SK-N-SH (cell line): ENCODE results near the gene AGFG1. TPM values are rescaled to one million over a fixed set of nuclear protein-coding genes. Genes with fewer than 3 reads are reported as not detected.
A peak's percentile ranks its signal among the peaks of the same experiment; 100 is the strongest.

ENCODE experiments used
- CTCF ChIA-PET: fragments of 300-600, 350-600 bp; formaldehyde crosslinking; extraction: SDS; loops from one replicate; lab custom pipeline; 2021; lab: Yijun Ruan, JAX
- POLR2A ChIA-PET: fragments of 350-600 bp; sonication (Branson Sonifier 250); formaldehyde crosslinking; extraction: SDS; loops from one replicate; lab custom pipeline; 2020; ENCODE audit warnings: antibody characterized with exemption, inconsistent platforms; lab: Yijun Ruan, JAX
- DNase-seq: peaks from one replicate; pipeline ENCODE4 v3.0.0; 2012
- H2AFZ ChIP-seq: fragments of 200-600 bp; sonication (generic); 2 replicates; pipeline ENCODE4 v1.8.1; 2016; ENCODE audit warnings: antibody characterized with exemption, mild to moderate bottlenecking, low read depth
- H3F3A ChIP-seq: fragments of 200-600 bp; sonication (generic); replicated peaks from 2 replicates; pipeline ENCODE3; 2016; ENCODE audit warnings: antibody characterized with exemption, mild to moderate bottlenecking; ENCODE audit not compliant: insufficient read depth
- H3K27ac ChIP-seq, 2 experiments: fragments of 200-500 bp in 1 of 2; fragments of 200-600 bp in 1 of 2; sonication (Bioruptor generic) in 1 of 2; sonication (generic), shearing (Covaris generic) in 1 of 2; 2 replicates each; pipeline versions ENCODE4 v1.5.1 to v1.6.1; 2014 to 2016; ENCODE audit warnings: low read depth in 2 of 2, inconsistent platforms in 1 of 2, low read length in 1 of 2, mild to moderate bottlenecking in 1 of 2, mixed read lengths in 1 of 2
- H3K27me3 ChIP-seq: fragments of 200-600 bp; sonication (generic), shearing (Covaris generic); 2 replicates; pipeline ENCODE4 v1.6.1; 2016; ENCODE audit warnings: mixed run types; ENCODE audit not compliant: insufficient read depth
- H3K36me3 ChIP-seq, 2 experiments: fragments of 200-500 bp in 1 of 2; fragments of 200-600 bp in 1 of 2; sonication (Bioruptor generic) in 1 of 2; sonication (generic) in 1 of 2; replicated peaks in 1 of 2; 2 replicates each; pipeline versions ENCODE3 to v1.5.1; 2014 to 2016; ENCODE audit warnings: low read length in 1 of 2, mild to moderate bottlenecking in 1 of 2; ENCODE audit not compliant: insufficient read depth in 2 of 2, control insufficient read depth in 1 of 2
- H3K4me1 ChIP-seq, 2 experiments: fragments of 200-500 bp in 1 of 2; fragments of 200-600 bp in 1 of 2; sonication (Bioruptor generic) in 1 of 2; sonication (generic), shearing (Covaris generic) in 1 of 2; 2 replicates each; pipeline versions ENCODE4 v1.5.1 to v1.6.1; 2014 to 2016; ENCODE audit warnings: low read depth in 1 of 2, low read length in 1 of 2, mixed run types in 1 of 2; ENCODE audit not compliant: insufficient read depth in 2 of 2, control insufficient read depth in 1 of 2
- H3K4me2 ChIP-seq: fragments of 200-600 bp; sonication (generic), shearing (Covaris generic); 2 replicates; pipeline ENCODE4 v1.6.1; 2017; ENCODE audit warnings: mixed run types
- H3K4me3 ChIP-seq, 2 experiments: fragments of 200-500 bp in 1 of 2; fragments of 200-600 bp in 1 of 2; sonication (Bioruptor generic) in 1 of 2; sonication (generic), shearing (Covaris generic) in 1 of 2; 2 replicates each; pipeline versions ENCODE4 v1.5.1 to v1.8.1; 2014 to 2016; ENCODE audit warnings: low read depth in 2 of 2, inconsistent platforms in 1 of 2, low read length in 1 of 2, mild to moderate bottlenecking in 1 of 2, mixed read lengths in 1 of 2, moderate library complexity in 1 of 2
- H3K79me2 ChIP-seq: fragments of 200-600 bp; sonication (generic); 2 replicates; pipeline ENCODE4 v1.8.1; 2017; ENCODE audit warnings: mild to moderate bottlenecking; ENCODE audit not compliant: insufficient read depth
- H3K9ac ChIP-seq: fragments of 200-600 bp; sonication (generic); 2 replicates; pipeline ENCODE4 v1.6.1; 2017; ENCODE audit warnings: mixed run types
- H3K9me2 ChIP-seq: fragments of 200-600 bp; sonication (generic); 2 replicates; pipeline ENCODE4 v1.6.1; 2017; ENCODE audit warnings: mixed run types
- H3K9me3 ChIP-seq: fragments of 200-600 bp; sonication (generic); 2 replicates; pipeline ENCODE4 v1.6.1; 2017; ENCODE audit warnings: mixed run types, mild to moderate bottlenecking, moderate library complexity
- H4K20me1 ChIP-seq: fragments of 200-600 bp; sonication (generic); 2 replicates; pipeline ENCODE4 v1.6.1; 2017; ENCODE audit warnings: mild to moderate bottlenecking, mixed run types; ENCODE audit not compliant: insufficient read depth
- CTCF ChIP-seq: fragments of 200-600 bp; sonication (generic); IDR thresholded peaks from 2 replicates; pipeline ENCODE4 v1.6.1; 2017; ENCODE audit warnings: antibody characterized with exemption, mild to moderate bottlenecking, moderate library complexity
- FOXJ3 ChIP-seq: sonication (generic); formaldehyde crosslinking; IDR thresholded peaks from 2 replicates; pipeline ENCODE4 v1.5.1; 2020; ENCODE audit warnings: mild to moderate bottlenecking, missing genetic modification reagents
- FOXM1 ChIP-seq: IDR thresholded peaks from 2 replicates; pipeline ENCODE4 v1.4.0; 2012; ENCODE audit warnings: low read depth, mild to moderate bottlenecking
- GATA2 ChIP-seq: sonication (generic); formaldehyde crosslinking; IDR thresholded peaks from 2 replicates; pipeline ENCODE4 v1.5.0; 2020; ENCODE audit warnings: mild to moderate bottlenecking, missing genetic modification reagents
- MEF2A ChIP-seq: IDR thresholded peaks from 2 replicates; pipeline ENCODE4 v1.4.0; 2012; ENCODE audit warnings: low read depth, borderline replicate concordance
- PBX3 ChIP-seq: IDR thresholded peaks from 2 replicates; pipeline ENCODE4; 2012
- POLR2AphosphoS5 ChIP-seq: IDR thresholded peaks from 2 replicates; pipeline ENCODE4 v1.6.1; 2012; ENCODE audit warnings: low read depth, low read length
- REST ChIP-seq: IDR thresholded peaks from 2 replicates; pipeline ENCODE4 v1.6.1; 2012; ENCODE audit warnings: mild to moderate bottlenecking, low read depth, low read length, moderate library complexity
- RXRA ChIP-seq: IDR thresholded peaks from 2 replicates; pipeline ENCODE4 v1.4.0; 2012; ENCODE audit warnings: low read depth, mild to moderate bottlenecking, borderline replicate concordance
- SIN3A ChIP-seq: IDR thresholded peaks from 2 replicates; pipeline ENCODE4 v1.6.1; 2012; ENCODE audit warnings: low read depth, mild to moderate bottlenecking, low read length, moderate library complexity, borderline replicate concordance
- SMC3 ChIP-seq: IDR thresholded peaks from 2 replicates; pipeline ENCODE4 v1.6.1; 2012; ENCODE audit warnings: low read depth, low read length, improper control_type of control experiment
- TAF1 ChIP-seq: IDR thresholded peaks from 2 replicates; pipeline ENCODE4 v1.6.1; 2012; ENCODE audit warnings: low read depth, mild to moderate bottlenecking, low read length, moderate library complexity, borderline replicate concordance
- TCF12 ChIP-seq: IDR thresholded peaks from 2 replicates; pipeline ENCODE4 v1.4.0; 2012
- TEAD4 ChIP-seq: IDR thresholded peaks from 2 replicates; pipeline ENCODE4 v1.4.0; 2012; ENCODE audit warnings: mild to moderate bottlenecking, borderline replicate concordance; ENCODE audit not compliant: insufficient read depth
- ZBTB33 ChIP-seq: IDR thresholded peaks from 2 replicates; pipeline ENCODE4 v1.4.0; 2012; ENCODE audit warnings: low read depth, borderline replicate concordance
- WGBS: methylation state at CpG from one replicate; pipeline ENCODE4 v1.1.6; 2017; ENCODE audit warnings: low lambda C conversion rate; 5-methylcytosine and 5-hydroxymethylcytosine counted together
- polyA plus RNA-seq, 3 experiments: library from polyadenylated mRNA; depleted of rRNA; stranded (reverse); fragments of >200 nt; gene quantifications; 2 replicates each; pipeline ENCODE4 v1.2.3, GENCODE V29; 2012

Gene AGFG1
- polyA plus RNA-seq, 1 of the 3 experiments (the other 2 are of a cell fraction) = 42.3 TPM

GRCh38 chr2:227503433-227504406 is 31.8 kb downstream of the AGFG1 start (continued):
- no peak for TF ChIP-seq REST
- peak; percentile 45; the same call in 1 of the 2 replicates for TF ChIP-seq PBX3
- TF ChIP-seq RXRA = peak; percentile 32; the same call in 1 of the 2 replicates
- TF ChIP-seq POLR2AphosphoS5 = no peak
- no peak for TF ChIP-seq SIN3A
- TF ChIP-seq CTCF = no peak
- TF ChIP-seq MEF2A = no peak
- TF ChIP-seq SMC3 = no peak
- no peak for TF ChIP-seq TAF1

GRCh38 chr2:227504700-227505099 is 32.7 kb downstream of the AGFG1 start:
- WGBS = 82% methylated on average over 3 of the region's 3 CpGs
- no peak for DNase-seq
- POLR2A ChIA-PET = no interaction called here
- H3K9ac ChIP-seq = no peak overlapping the region
- H3K4me1 ChIP-seq = peaks cover 12 to 18% of the 10 kb centered on the region in 2 experiments
- no peaks in the 10 kb centered on the region for H3K27me3 ChIP-seq
- no peaks in the 10 kb centered on the region for H3K9me3 ChIP-seq
- H3K4me2 ChIP-seq = no peak overlapping the region
- peaks cover 0 to 16% of the 10 kb centered on the region in 2 experiments for H3K36me3 ChIP-seq
- no peak overlapping the region for H3K27ac ChIP-seq
- no peaks in the 10 kb centered on the region for H3K9me2 ChIP-seq
- H2AFZ ChIP-seq = no peak overlapping the region
- CTCF ChIA-PET = interaction anchor here (1.0 to 1.2 kb wide), 2 partner anchors 24 to 50 kb away, joined by 3 to 5 read pairs; no protein-coding TSS in a partner anchor
- H4K20me1 ChIP-seq = peaks cover 89% of the 10 kb centered on the region
- H3K79me2 ChIP-seq = peaks cover 99% of the 10 kb centered on the region
- no peak overlapping the region for H3K4me3 ChIP-seq
- H3F3A ChIP-seq = peaks cover 26% of the 10 kb centered on the region
- no peak for TF ChIP-seq ZBTB33
- TF ChIP-seq GATA2 (CRISPR knock-in tag) = no peak
- no peak for TF ChIP-seq FOXM1
- no peak for TF ChIP-seq REST
- TF ChIP-seq TCF12 = no peak
- no peak for TF ChIP-seq PBX3
- TF ChIP-seq TEAD4 = no peak
- no peak for TF ChIP-seq SIN3A
- no peak for TF ChIP-seq FOXJ3 (CRISPR knock-in tag)
